GM21381 (cell line): Measurements from ENCODE around the gene CLDN2.
"Not testable (repeated sequence)": the region's sequence is repeated elsewhere in the genome, so short reads cannot be mapped to it uniquely, and the experiment has no call there.

ENCODE experiments used
- ATAC-seq: cut with Tn5 transposase; IDR thresholded peaks from one replicate; pipeline ENCODE4 v1.9.1; 2021; ENCODE audit warnings: mild to moderate bottlenecking, moderate library complexity; ENCODE audit not compliant: unreplicated experiment

Gene CLDN2

GRCh38 chrX:106955004-106955772, 35.0 kb downstream of the CLDN2 start:
- ATAC-seq = no peak

DNA sequence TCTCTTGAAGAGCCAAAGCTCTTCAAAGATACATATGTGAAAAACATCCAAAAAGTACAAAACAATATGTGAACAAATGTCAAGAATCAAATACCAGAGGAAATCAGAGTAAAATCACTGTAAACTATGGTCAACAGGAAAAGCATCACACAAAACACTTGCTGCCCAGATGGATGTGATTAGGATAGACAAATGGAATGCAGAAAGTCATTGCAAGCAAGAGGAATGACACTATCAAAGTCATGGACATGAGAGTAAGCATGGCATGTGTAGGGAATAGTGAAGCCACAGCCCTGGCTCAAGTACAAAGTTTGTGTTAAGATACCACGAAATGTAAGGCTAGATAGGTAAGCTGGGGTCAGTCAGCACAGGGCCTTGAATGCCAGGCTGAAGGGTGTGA, 37.7 kb downstream of the CLDN2 start:
- ATAC-seq = no peak

- no peak for ATAC-seq
Measured at GRCh38 chrX:106959901-106960300, 39.7 kb downstream of the CLDN2 start.

GRCh38 chrX:106963111-106963510, 42.9 kb downstream of the CLDN2 start:
- no peak for ATAC-seq

- no peak for ATAC-seq
Measured at GRCh38 chrX:106964290-106964689, 44.1 kb downstream of the CLDN2 start.

GRCh38 chrX:106966547-106966946, 46.3 kb downstream of the CLDN2 start:
- ATAC-seq = not testable (repeated sequence)

DNA sequence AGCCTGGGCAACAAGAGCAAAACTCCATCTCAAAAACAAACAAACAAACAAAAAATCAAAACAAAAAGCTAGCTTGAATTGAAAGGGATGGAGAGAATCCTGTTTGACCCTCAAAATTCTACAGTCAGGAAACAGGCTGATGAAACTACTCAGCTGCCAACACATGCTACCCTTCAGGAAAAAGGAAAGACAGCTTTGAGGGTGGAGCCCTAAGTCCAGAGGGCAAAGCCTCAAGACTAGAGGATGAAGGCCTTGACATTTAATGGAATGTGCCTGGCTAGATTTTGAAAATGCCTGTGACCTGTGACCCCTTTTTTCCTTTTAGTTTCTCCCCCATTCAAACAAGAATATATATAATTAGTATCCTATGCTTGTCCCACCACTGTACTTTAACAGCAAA, 52.7 kb downstream of the CLDN2 start:
- no peak for ATAC-seq

- ATAC-seq = no peak
Measured at GRCh38 chrX:106973433-106974149, 53.4 kb downstream of the CLDN2 start.

DNA sequence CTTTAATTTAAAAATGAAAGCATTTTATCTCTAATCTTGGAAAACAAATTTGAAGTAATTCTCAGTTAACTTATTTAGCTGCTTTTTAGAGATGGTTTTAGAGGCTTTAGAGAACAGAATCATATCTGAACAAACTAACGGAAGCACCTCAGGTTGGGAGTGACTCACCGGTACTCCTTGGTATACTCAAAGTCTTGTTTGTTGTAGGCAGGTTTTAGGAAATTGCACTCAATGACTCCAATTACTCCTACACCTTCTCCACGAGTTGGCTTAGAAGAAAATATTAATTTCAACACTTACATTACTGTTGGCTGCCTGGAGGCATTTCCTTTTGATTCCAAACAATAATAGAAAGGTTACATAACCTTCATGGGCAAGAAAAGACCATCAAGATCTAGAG, 56.2 kb downstream of the CLDN2 start:
- ATAC-seq = no peak
